NCI-H446 treated with DMSO at 0.1 percent for 48 hours (cell line): ENCODE results near the gene KDM1B.
"Not testable (repeated sequence)": the region's sequence is repeated elsewhere in the genome, so short reads cannot be mapped to it uniquely, and the experiment has no call there.

Experiments used
- DNase-seq: peaks from one replicate; lab custom pipeline; 2025; lab: John Stamatoyannopoulos, UW

KDM1B gene

GRCh38 chr6:18186540-18187250 is 31.5 kb downstream of the KDM1B start:
- DNase-seq = no peak

DNA sequence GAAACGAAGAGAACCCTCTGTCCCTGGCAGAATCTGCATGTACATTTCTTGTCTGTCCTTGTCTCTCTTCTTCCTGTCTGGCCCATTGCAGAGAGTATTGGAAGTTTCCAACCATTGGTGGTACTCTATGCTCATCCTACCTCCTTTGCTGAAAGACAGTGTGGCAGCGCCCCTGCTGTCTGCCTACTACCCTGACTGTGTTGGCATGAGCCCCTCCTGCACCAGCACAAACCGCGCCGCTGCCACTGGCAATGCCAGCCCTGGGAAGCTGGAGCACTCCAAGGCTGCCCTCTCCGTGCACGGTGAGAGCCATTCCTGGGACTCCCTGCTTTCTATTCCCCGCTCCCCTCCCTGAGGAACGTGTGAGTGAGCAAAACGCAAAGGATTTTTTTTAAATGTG is 32.5 kb downstream of the KDM1B start:
- DNase-seq = no peak

DNA sequence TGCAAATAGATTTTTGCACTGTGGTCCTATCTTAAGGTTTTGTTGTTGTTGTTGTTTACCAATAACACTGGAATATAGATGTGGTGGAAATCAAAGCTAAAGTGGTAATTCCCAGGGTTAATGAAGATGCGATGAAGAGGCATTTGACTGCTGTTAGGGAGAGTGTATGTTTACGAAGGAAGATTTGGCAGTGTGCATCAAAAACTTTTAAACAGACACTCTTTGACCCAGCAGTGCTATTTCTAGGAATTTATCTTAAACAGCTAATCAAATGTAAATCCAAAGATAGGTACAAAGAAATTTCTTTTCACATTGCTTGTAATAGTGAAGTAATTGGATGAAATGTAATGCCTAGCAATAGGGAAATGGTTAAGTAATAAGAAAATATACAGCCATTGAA is 34.0 kb downstream of the KDM1B start:
- DNase-seq = no peak

DNA sequence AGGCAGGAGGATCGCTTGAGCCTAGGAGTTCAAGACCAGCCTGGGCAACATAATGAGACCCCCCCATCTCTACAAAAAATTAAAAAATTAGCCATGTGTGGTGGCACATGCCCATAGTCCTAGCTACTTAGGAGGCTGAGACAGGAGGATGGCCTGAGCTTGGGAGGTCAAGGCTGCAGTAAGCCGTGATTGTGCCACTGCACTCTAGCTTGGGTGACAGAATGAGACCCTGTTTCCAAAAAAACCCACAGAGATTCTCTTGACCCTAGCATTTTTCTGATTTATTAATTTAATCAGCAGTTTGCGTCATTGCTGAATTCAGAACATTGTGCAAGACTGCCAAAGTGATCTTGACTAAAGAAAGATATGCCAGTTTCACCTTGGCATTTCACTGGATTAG is 36.8 kb downstream of the KDM1B start:
- no peak for DNase-seq

- no peak for DNase-seq
Observed at GRCh38 chr6:18203786-18204185, 48.6 kb downstream of the KDM1B start.

GRCh38 chr6:18204691-18205090 is 49.5 kb downstream of the KDM1B start:
- DNase-seq = no peak

- DNase-seq = no peak
Observed at GRCh38 chr6:18206591-18206990, 51.4 kb downstream of the KDM1B start.

- DNase-seq = no peak
Observed at GRCh38 chr6:18207438-18207837, 52.2 kb downstream of the KDM1B start.

DNA sequence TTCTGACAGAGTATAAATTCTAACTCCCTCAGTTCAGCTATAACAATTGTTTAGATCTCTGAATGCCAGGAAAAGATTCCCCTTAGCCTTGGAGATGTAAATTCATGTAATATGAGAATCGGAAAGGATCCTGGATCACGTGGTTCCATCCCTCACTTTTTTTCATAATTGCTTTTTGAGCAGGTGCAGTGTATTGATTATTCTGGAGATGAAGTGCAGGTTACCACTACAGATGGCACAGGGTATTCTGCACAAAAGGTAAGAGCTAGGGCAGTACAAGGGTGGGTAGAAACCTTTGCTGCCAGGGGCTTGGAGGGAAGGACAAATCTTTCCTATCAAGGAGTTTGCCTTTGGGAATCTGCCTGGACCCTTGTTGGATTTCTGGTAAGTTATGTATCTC is 52.7 kb downstream of the KDM1B start:
- no peak for DNase-seq

GRCh38 chr6:18208778-18209177 is 53.6 kb downstream of the KDM1B start:
- DNase-seq = not testable (repeated sequence)

- DNase-seq = no peak
Observed at GRCh38 chr6:18209539-18210197, 54.4 kb downstream of the KDM1B start.

DNA sequence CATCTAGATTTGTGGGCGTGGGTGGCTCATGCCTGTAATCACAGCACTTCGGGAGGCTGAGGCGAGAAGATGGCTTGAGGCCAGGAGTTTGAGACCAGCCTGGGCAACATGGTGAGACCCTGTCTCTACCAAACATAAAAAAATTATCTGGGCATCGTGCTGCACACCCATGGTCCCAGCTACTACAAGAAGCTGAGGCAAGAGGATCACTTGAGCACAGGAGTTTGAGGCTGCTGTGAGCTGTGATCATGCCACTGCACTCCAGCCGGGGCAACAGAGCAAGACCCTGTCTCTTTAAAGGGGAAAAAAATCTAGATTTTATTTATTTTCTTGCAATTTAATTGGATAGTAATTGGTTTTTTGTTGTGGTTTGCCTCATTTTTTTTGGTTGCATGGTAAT is 55.5 kb downstream of the KDM1B start:
- DNase-seq = no peak

DNA sequence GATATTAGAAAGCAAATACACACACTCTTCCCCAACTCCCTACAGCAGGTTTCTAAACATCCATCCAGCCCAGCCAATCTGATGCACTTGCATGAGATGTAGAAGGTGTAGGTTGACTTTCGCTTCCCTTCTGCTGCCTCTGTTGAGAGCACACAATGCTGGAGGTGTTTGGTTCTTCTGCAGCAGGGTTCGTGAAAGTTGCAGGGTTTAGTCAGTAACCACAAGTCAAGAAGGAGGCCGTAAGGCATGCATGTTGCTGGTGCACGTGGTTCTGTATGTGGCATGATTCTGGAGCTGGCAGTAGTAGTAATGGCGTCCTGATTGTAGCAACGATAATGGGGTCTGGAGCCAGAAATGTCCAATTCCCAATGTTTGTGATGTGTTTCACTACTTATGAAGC is 56.1 kb downstream of the KDM1B start:
- no peak for DNase-seq

- DNase-seq = no peak
Observed at GRCh38 chr6:18212231-18212630, 57.0 kb downstream of the KDM1B start.

DNA sequence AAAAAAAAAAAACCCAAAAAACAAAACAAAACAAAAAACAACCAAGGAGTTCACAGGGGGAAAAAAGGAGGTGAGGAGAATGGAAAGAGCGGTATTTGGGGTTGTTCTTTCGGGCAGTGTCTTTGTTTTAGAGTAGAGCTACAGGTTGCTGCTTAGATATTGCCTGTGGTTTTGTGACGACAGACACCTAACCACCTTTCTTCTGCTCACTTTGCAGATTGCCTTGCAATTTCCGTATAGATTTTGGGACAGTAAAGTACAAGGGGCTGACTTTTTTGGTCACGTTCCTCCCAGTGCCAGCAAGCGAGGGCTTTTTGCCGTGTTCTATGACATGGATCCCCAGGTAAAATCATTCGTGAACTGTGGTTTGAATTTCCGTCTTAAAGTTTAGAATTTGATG is 58.2 kb downstream of the KDM1B start:
- no peak for DNase-seq

- no peak for DNase-seq
Observed at GRCh38 chr6:18214003-18214402, 58.8 kb downstream of the KDM1B start.

GRCh38 chr6:18215436-18215835 is 60.2 kb downstream of the KDM1B start:
- no peak for DNase-seq

DNA sequence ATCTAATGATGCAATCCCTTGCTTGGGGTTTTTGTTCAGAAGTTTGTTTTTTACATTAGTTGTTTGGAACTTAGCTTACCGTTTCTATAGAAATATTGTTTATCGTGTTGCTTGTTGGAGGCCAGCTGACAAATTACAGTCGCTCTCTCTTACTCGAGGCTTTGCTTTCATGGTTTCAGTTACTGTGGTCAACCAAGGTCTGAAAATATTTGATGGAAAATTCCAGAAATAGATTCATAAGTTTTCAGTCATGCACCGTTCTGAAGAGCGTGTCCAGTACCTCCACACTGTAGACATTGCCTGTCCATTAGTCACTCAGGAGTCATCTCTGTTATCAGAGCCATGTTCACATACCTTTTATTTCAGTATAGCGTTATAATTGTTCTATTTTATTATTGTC is 61.2 kb downstream of the KDM1B start:
- DNase-seq = no peak

GRCh38 chr6:18218233-18218632 is 63.0 kb downstream of the KDM1B start:
- no peak for DNase-seq

DNA sequence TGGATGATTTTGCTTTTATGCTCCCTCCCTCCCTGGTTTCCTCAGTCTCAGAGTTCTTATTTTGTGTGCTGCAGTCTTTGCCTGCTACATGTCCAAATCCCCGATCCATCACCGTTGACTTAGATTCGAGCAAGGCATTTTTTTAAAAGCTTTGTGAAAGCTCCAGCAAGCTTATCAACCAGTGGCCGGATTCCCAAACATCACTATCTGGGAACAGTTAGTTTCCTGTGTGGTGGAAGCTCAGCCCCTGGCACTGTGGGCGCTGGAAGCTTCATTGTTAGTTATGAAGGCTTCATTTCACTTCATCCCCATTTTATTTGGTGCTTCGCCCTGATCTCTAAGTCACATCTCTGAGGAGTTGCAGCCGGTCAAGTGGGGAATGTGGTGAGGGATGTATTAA is 64.4 kb downstream of the KDM1B start:
- no peak for DNase-seq

DNA sequence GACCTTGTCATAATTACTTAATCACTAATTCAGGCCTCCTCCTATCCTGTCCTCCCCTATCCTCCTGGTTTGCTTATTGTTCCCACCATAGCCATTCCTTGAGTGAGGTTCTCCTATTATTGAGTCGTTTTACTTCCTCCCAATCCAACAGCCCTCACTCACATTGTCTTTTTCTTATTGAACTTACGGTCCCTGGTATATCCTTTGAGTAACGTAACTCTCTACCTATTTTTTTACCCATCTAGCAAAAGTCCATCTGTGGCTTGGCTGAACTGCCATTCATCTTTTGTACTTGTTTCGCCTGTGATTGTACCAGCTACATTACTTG is 66.0 kb downstream of the KDM1B start:
- DNase-seq = no peak

DNA sequence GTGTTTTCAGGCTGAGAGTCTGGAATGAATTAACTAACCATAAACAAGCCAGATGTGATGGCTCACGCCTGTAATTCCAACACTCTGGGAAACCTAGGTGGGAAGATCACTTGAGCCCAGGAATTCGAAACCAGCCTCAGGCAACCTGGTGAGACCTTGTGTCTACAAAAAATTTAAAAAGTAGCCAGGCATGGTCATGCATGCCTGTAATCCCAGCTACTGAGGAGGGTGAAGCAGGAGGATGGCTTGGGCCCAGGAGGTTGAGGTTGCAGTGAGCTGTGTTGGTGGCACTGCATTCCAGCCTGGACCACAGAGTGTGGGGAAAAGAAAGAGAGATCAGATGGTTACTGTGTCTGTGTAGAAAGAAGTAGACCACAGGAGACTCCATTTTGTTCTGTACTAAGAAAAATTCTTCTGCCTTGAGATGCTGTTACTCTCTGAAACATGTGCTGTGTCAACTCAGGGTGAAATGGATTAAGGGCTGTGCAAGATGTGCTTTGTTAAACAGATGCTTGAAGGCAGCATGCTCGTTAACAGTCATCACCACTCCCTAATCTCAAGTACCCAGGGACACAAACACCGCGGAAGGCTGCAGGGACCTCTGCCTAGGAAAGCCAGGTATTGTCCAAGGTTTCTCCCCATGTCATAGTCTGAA is 71.4 kb downstream of the KDM1B start:
- DNase-seq = not testable (repeated sequence)

- DNase-seq = not testable (repeated sequence)
Observed at GRCh38 chr6:18227166-18227565, 71.9 kb downstream of the KDM1B start.

DNA sequence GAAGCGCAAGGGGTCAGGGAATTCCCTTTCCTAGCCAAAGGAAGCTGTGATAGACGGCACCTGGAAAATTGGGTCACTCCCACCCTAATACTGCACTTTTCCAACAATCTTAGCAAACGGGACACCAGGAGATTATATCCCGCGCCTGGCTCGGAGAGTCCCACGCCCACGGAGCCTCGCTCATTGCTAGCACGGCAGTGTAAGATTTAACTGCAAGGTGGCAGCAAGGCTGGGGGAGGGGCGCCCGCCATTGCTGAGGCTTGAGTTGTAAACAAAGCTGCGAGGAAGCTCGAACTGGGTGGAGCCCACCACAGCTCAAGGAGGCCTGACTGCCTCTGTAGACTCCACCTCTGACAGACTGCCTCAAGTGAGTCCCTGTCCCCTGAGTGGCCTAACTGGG is 73.4 kb downstream of the KDM1B start:
- DNase-seq = not testable (repeated sequence)
